Ishikawa (cell line): ENCODE measurements around the gene CMPK1.

ENCODE experiments used
- NFIC ChIP-seq: IDR thresholded peaks from 2 replicates; pipeline ENCODE4 v1.6.1; 2012
- USF1 ChIP-seq: IDR thresholded peaks from 2 replicates; pipeline ENCODE4 v1.6.1; 2012

- TF ChIP-seq NFIC (no peak), USF1 (no peak)
Observed at GRCh38 chr1:47418681-47419325, 85.2 kb downstream of the CMPK1 start.
